Raji (cell line): ENCODE results near the gene ZNF516.

ENCODE experiments used
- POLR2A ChIP-seq: IDR thresholded peaks from 2 replicates; pipeline ENCODE4 v1.6.1; 2011; ENCODE audit warnings: low read depth, low read length, control low read depth; ENCODE audit not compliant: insufficient read depth

The ZNF516 gene

DNA sequence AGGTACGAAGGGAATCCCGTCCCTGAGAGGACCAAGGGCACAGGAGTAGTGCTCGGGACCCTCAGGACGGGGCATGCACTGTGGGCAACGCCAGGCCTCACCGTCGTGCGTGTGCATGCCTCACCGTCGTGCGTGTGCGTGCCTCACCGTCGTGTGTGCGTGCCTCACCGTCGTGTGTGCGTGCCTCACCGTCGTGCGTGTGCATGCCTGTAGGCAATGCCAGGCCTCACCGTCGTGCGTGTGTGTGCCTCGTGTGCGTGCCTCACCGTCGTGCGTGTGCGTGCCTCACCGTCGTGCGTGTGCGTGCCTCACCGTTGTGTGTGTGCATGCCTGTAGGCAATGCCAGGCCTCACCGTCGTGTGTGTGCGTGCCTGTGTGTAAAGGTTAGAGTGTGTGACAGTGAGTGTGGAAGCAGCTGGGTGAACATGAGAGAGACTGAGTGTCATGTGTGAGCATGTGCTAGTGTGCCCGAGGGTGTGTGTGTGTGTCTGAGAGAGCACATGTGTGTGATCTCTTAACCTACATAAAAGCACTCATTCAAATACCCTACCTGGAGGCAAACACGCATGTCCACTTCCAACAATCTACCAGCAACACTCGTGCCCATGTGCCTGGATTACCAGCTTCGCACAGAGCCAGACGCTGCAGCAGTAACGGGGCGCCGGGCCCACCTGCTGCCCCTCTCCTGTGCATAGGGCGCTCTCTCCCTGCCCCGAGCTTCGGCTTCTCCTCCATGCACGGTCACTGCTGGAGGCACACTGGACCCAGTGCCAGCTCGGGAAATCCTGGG, 36.3 kb downstream of the ZNF516 start:
- no peak for TF ChIP-seq POLR2A

DNA sequence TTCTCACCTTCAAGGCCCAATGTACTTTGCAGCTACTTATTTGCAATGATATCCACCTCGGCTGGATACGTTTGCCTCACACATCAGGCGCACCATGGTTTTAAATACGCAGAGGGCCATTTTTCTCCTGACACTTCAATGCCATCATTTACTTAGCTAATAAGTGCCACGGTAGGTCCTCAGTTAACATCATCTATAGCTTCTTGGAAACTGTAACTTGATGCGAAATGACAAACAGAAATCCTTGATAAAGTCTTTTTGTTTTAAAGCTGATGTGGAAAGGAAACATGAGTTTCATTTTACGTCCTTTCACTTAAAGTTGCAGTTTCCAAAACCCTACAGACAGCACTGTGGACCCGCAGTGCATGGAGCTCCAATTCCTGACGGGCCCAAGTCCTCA, 37.1 kb downstream of the ZNF516 start:
- no peak for TF ChIP-seq POLR2A

- TF ChIP-seq POLR2A: no peak
Observed at GRCh38 chr18:76457475-76457874, 37.6 kb downstream of the ZNF516 start.

- TF ChIP-seq POLR2A: no peak
Observed at GRCh38 chr18:76456823-76457222, 38.2 kb downstream of the ZNF516 start.

- no peak for TF ChIP-seq POLR2A
Observed at GRCh38 chr18:76456018-76456750, 38.9 kb downstream of the ZNF516 start.

- no peak for TF ChIP-seq POLR2A
Observed at GRCh38 chr18:76455003-76455676, 39.9 kb downstream of the ZNF516 start.

GRCh38 chr18:76454418-76454817, 40.6 kb downstream of the ZNF516 start:
- TF ChIP-seq POLR2A: no peak

DNA sequence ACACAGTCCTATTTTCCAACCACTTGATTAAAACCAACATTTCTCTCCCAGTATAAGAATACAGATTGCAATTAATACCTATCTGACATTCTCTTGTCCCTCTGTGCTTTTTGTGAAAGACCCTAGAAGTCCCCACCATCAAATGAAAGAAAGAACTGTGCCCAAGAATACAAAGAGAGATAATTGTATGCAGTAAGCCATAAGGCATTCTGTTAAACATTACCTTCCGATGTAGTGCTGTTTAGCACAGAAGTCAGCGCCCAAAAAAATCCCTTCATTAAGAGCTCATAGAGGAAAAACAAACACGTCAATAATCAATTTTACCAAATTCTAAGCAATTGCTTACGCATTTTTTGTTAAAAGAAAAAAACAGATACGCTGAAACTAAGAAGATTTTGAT, 41.1 kb downstream of the ZNF516 start:
- TF ChIP-seq POLR2A: no peak

- no peak for TF ChIP-seq POLR2A
Observed at GRCh38 chr18:76453057-76453561, 41.9 kb downstream of the ZNF516 start.

GRCh38 chr18:76452357-76452756, 42.7 kb downstream of the ZNF516 start:
- no peak for TF ChIP-seq POLR2A

DNA sequence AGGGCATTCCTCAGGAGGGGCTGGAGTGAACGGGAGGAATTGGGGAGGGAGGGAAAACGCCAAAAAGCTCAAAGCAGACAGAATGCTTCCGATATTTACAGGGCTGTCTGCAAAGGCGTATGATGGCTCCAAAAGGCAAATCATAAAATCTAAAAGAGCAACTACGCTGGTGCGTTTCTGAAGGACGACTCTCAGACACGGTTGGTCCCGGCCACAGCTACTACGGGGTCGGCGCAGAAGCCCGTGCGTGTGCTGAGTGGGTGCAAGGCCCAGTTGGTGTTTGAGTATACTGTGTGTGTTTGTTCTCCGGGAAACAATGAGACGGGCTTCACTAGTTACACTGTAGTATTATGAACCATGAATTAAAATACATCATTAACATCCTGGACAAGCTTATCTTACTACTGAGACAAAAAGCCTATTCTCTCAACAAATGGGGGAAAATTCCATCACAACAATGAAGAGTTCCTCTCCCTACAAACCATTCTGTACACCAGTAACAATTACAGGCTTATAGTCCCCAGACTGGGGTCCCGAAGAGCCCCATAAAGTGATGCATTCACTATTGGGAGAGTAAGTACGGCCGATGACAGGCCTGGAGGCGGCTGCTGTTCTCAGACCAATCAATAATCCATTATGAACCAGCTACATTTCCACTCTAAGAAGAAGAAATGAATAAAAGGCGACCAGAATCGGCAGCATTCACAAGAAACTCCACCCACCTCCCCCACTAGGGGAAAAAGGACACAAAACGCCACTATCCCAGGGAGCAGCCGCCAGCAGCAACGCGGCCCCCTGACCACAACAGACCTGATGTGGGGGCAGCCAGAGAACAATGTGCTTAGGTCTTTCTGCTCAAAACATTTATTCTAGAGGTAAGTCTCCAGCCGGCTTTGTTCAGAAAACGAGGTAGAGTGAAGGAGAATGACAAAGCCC, 43.4 kb downstream of the ZNF516 start:
- TF ChIP-seq POLR2A: no peak

DNA sequence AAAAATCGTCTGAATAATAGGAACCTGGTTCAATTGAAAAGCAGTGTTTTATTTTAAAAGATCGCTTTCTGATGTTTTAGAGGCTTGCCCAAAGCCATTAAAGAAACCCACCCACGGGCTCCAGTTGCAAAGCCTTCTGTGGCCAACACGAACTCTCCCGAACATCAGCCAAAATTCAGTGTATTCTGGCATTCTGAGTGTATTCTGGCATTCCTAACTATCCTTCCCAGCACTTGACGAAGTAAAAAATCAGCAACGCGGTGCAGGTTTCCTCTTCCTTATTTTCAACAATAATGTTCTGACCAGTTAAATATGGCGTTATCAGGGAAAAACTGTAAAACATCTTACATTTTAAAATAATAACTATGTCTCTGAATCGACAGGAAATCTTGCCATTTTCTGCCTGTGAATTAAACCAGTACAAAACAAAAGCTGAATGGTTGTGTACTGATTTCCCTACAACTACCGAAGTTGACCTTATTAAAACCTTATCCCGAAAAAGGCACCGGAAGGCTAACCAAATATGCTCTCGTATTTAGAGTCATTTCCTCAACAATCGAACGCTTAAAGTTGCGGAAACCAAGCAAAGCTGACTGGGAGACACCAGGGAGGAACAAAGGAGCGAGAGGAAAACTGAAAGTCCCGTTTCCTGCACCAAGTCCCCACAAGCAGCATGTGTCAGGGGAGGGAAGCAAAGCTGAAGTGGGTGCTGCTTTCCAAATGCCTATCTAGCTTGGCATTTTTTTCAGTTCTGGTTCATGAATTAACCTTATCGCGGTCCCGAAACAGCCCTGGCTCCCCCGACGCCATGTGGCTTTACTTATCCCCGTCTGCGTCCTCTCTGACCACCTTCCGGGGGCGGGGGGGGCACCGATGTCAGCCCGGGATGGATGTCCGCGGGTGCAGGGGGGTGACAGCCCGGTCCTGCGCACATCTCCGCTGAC, 44.3 kb downstream of the ZNF516 start:
- no peak for TF ChIP-seq POLR2A

DNA sequence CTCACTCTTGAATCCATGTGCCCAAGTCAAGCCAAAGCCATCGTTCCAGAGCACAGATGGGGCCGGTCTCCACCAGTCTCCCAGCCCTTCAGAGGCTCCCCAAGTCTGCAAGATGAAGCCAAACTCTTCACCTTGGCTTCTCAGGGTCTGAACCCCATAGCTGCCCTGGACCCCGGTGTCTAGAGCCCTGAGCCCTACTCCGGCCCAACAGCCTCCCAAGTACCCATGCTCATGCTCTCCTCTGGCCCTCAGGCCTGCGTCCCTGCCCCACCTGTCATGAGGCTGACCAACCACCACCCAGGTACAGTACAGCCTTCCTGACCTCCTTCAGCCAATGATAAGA, 46.0 kb downstream of the ZNF516 start:
- no peak for TF ChIP-seq POLR2A
